Measurements from ENCODE around the gene EYA2. TPM values are rescaled to one million over a fixed set of nuclear protein-coding genes. Genes with fewer than 3 reads are reported as not detected.

EYA2 gene
- total and polyA plus RNA-seq, 4 donors = 1.2 to 10.9 (median 6.7) TPM

GRCh38 chr20:47066484-47067270 is 172.0 kb downstream of the EYA2 start:
- no peak for ATAC-seq (ENCODE audit: low FRiP score)
- no peak for DNase-seq
- Histone ChIP-seq H3K4me3 (ENCODE audit: low read length in 2 of 2) (no peak overlapping the region), H3K9me3 (ENCODE audit: control insufficient read depth, low read length) (peaks cover 4% of the 10 kb centered on the region), H3K36me3 (ENCODE audit: control insufficient read depth in 1 of 2, insufficient read depth in 2 of 2, low read length in 1 of 2) (no peaks in the 10 kb centered on the region), H3K27ac (ENCODE audit: low read depth in 1 of 2, low read length in 2 of 2) (no peak overlapping the region), H3K4me1 (ENCODE audit: control insufficient read depth in 1 of 2, insufficient read depth in 2 of 2, low read length in 2 of 2) (no peaks in the 10 kb centered on the region), H3K27me3 (ENCODE audit: control insufficient read depth in 1 of 2, insufficient read depth in 2 of 2, low read length in 1 of 2) (no peaks in the 10 kb centered on the region)
- WGBS, 2 donors = 15 to 21% methylated on average over 4 of the region's 4 CpGs
- intact Hi-C loops (cut with DNase I) = no loop called here

DNA sequence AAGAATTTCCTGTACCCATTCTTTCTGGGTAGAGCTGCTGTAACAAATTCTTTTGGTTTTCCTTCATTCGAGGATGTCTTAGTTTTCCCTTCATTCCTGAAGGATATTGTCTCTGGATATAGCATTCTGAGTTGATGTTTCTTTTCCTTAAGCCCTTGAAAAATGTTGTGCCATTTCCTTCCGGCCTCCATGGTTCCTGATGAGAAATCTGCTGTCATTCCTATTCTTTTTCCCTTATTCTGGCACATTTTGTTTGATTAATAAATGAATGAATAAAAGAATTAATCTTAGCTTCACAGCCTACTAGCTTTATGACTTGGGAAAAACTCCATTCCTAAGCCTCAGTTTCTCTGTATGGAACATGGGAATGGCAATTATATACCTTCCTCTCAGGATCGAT is 173.1 kb downstream of the EYA2 start:
- Histone ChIP-seq H3K4me3 (ENCODE audit: low read length in 2 of 2) (no peak overlapping the region), H3K36me3 (ENCODE audit: control insufficient read depth in 1 of 2, insufficient read depth in 2 of 2, low read length in 1 of 2) (no peaks in the 10 kb centered on the region), H3K9me3 (ENCODE audit: control insufficient read depth, low read length) (peaks cover 4% of the 10 kb centered on the region), H3K4me1 (ENCODE audit: control insufficient read depth in 1 of 2, insufficient read depth in 2 of 2, low read length in 2 of 2) (no peaks in the 10 kb centered on the region), H3K27ac (ENCODE audit: low read depth in 1 of 2, low read length in 2 of 2) (no peak overlapping the region), H3K27me3 (ENCODE audit: control insufficient read depth in 1 of 2, insufficient read depth in 2 of 2, low read length in 1 of 2) (no peaks in the 10 kb centered on the region)
- 92 to 94% methylated on average over 3 of the region's 3 CpGs for WGBS, 2 donors
- ATAC-seq (ENCODE audit: low FRiP score) (no peak), DNase-seq (no peak)
- intact Hi-C loops (cut with DNase I) = no loop called here

DNA sequence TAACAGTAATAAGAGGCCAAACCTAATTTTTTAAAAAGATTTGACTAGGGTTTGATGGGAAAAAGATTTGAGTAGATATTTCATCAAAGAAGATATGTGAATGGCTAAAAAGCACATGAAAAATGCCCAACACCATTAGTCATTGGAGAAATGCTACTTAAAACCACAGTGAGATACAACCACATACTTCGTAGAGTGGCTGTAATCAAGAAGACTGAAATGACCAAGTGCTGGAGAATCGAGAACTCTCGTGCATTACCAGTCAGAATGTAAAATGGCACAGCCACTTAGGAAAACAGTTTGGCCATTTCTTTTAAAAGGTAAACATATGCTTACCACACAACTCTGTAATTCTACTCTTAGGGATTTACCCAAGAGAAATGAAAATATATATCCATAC is 175.5 kb downstream of the EYA2 start:
- intact Hi-C loops (cut with DNase I) = no loop called here
- WGBS, 2 donors = 85 to 87% methylated on average over 3 of the region's 3 CpGs
- DNase-seq = no peak

DNA sequence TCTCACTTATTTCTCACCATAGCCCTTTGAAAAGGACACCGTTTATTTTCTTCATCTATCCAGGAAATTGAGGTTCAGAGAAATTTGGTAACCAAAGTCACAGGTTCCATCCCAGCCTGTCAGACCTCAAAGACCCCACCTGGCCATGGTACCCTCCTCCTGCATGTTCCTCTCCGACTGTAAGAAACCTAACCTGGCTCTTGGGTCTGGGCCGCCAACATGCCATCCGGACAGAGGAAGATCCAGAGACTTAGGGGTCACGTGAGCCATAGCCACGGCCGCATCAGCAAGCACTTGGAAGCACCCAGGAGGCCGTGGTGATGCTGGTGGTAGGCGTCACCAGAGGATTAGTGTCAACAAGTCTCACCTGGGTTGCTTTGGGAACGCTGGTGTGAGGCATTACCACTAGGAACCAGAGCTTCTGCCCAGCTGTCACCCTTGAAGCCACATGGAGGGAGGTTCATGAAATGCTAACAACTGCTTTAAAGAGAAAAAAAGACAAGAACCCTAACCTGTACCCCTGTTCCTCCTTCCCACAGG is 177.1 kb downstream of the EYA2 start:
- DNase-seq = no peak
- H3K4me1 ChIP-seq (ENCODE audit: control insufficient read depth in 1 of 2, insufficient read depth in 2 of 2, low read length in 2 of 2) = no peaks in the 10 kb centered on the region
- 87 to 91% methylated on average over 10 of the region's 10 CpGs for WGBS, 2 donors
- H3K27ac ChIP-seq (ENCODE audit: low read depth in 1 of 2, low read length in 2 of 2) = no peak overlapping the region
- intact Hi-C loops (cut with DNase I) = no loop called here
- no peak overlapping the region for H3K4me3 ChIP-seq (ENCODE audit: low read length in 2 of 2)
- H3K36me3 ChIP-seq (ENCODE audit: control insufficient read depth in 1 of 2, insufficient read depth in 2 of 2, low read length in 1 of 2) = no peaks in the 10 kb centered on the region
- H3K27me3 ChIP-seq (ENCODE audit: control insufficient read depth in 1 of 2, insufficient read depth in 2 of 2, low read length in 1 of 2) = no peaks in the 10 kb centered on the region
- H3K9me3 ChIP-seq (ENCODE audit: control insufficient read depth, low read length) = peaks cover 4% of the 10 kb centered on the region
- ATAC-seq (ENCODE audit: low FRiP score) = no peak

More for the DNA sequence above, 175.5 kb downstream of the EYA2 start:
- no peaks in the 10 kb centered on the region for H3K36me3 ChIP-seq (ENCODE audit: control insufficient read depth in 1 of 2, insufficient read depth in 2 of 2, low read length in 1 of 2)
- ATAC-seq (ENCODE audit: low FRiP score) = no peak
- H3K27ac ChIP-seq (ENCODE audit: low read depth in 1 of 2, low read length in 2 of 2) = no peak overlapping the region
- H3K4me3 ChIP-seq (ENCODE audit: low read length in 2 of 2) = no peak overlapping the region
- peaks cover 4% of the 10 kb centered on the region for H3K9me3 ChIP-seq (ENCODE audit: control insufficient read depth, low read length)
- no peaks in the 10 kb centered on the region for H3K4me1 ChIP-seq (ENCODE audit: control insufficient read depth in 1 of 2, insufficient read depth in 2 of 2, low read length in 2 of 2)
- no peaks in the 10 kb centered on the region for H3K27me3 ChIP-seq (ENCODE audit: control insufficient read depth in 1 of 2, insufficient read depth in 2 of 2, low read length in 1 of 2)

- no peak overlapping the region for H3K4me3 ChIP-seq (ENCODE audit: low read length in 2 of 2)
- WGBS, 2 donors = 94% methylated on average over 16 of the region's 16 CpGs
- H3K27ac ChIP-seq (ENCODE audit: low read depth in 1 of 2, low read length in 2 of 2) = no peak overlapping the region
- no peaks in the 10 kb centered on the region for H3K36me3 ChIP-seq (ENCODE audit: control insufficient read depth in 1 of 2, insufficient read depth in 2 of 2, low read length in 1 of 2)
- ATAC-seq (ENCODE audit: low FRiP score) (peak; percentile 48), DNase-seq (no peak)
- peaks cover 2% of the 10 kb centered on the region for H3K9me3 ChIP-seq (ENCODE audit: control insufficient read depth, low read length)
- intact Hi-C loops (cut with DNase I) = no loop called here
- H3K27me3 ChIP-seq (ENCODE audit: control insufficient read depth in 1 of 2, insufficient read depth in 2 of 2, low read length in 1 of 2) = no peaks in the 10 kb centered on the region
- no peaks in the 10 kb centered on the region for H3K4me1 ChIP-seq (ENCODE audit: control insufficient read depth in 1 of 2, insufficient read depth in 2 of 2, low read length in 2 of 2)
These were observed 179.3 kb downstream of the EYA2 start for GRCh38 chr20:47073766-47074475.

GRCh38 chr20:47075263-47075662 is 180.6 kb downstream of the EYA2 start:
- intact Hi-C loops (cut with DNase I) = no loop called here
- H3K9me3 ChIP-seq (ENCODE audit: control insufficient read depth, low read length) = peaks cover 2% of the 10 kb centered on the region
- no peak overlapping the region for H3K4me3 ChIP-seq (ENCODE audit: low read length in 2 of 2)
- DNase-seq (no peak), ATAC-seq (ENCODE audit: low FRiP score) (no peak)
- WGBS, 2 donors = 65 to 74% methylated on average over 3 of the region's 3 CpGs
- H3K36me3 ChIP-seq (ENCODE audit: control insufficient read depth in 1 of 2, insufficient read depth in 2 of 2, low read length in 1 of 2) = no peaks in the 10 kb centered on the region
- no peaks in the 10 kb centered on the region for H3K27me3 ChIP-seq (ENCODE audit: control insufficient read depth in 1 of 2, insufficient read depth in 2 of 2, low read length in 1 of 2)
- H3K27ac ChIP-seq (ENCODE audit: low read depth in 1 of 2, low read length in 2 of 2) = no peak overlapping the region
- no peaks in the 10 kb centered on the region for H3K4me1 ChIP-seq (ENCODE audit: control insufficient read depth in 1 of 2, insufficient read depth in 2 of 2, low read length in 2 of 2)

DNA sequence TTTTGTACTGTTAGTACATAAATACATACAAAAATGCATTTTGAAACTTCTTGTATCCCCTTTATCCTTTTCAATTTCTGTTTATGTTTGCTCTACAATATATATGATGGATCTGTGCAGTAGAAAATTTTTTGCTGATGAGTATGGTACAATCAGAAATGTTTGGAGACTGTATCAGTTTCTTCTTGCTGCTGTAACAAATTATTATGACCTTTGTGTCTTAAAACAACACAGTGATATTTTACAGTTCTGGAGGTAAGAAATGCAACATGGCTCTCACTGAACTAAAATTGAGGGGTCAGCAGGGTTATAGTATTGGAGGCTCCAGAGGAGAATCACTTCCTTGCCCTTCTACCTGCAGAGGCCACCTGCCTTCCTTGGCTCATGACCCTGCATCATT is 184.4 kb downstream of the EYA2 start:
- Histone ChIP-seq H3K4me3 (ENCODE audit: low read length in 2 of 2) (no peak overlapping the region), H3K27ac (ENCODE audit: low read depth in 1 of 2, low read length in 2 of 2) (no peak overlapping the region), H3K36me3 (ENCODE audit: control insufficient read depth in 1 of 2, insufficient read depth in 2 of 2, low read length in 1 of 2) (no peaks in the 10 kb centered on the region), H3K27me3 (ENCODE audit: control insufficient read depth in 1 of 2, insufficient read depth in 2 of 2, low read length in 1 of 2) (no peaks in the 10 kb centered on the region), H3K9me3 (ENCODE audit: control insufficient read depth, low read length) (peaks cover 2% of the 10 kb centered on the region), H3K4me1 (ENCODE audit: control insufficient read depth in 1 of 2, insufficient read depth in 2 of 2, low read length in 2 of 2) (no peaks in the 10 kb centered on the region)
- no peak for DNase-seq
- no peak for ATAC-seq (ENCODE audit: low FRiP score)
- intact Hi-C loops (cut with DNase I) = no loop called here

GRCh38 chr20:47080365-47080764 is 185.7 kb downstream of the EYA2 start:
- no peaks in the 10 kb centered on the region for H3K27me3 ChIP-seq (ENCODE audit: control insufficient read depth in 1 of 2, insufficient read depth in 2 of 2, low read length in 1 of 2)

GRCh38 chr20:47086316-47086715 is 191.7 kb downstream of the EYA2 start:
- H3K27ac ChIP-seq (ENCODE audit: low read depth in 1 of 2, low read length in 2 of 2) = no peak overlapping the region
- no peaks in the 10 kb centered on the region for H3K27me3 ChIP-seq (ENCODE audit: control insufficient read depth in 1 of 2, insufficient read depth in 2 of 2, low read length in 1 of 2)
- no peaks in the 10 kb centered on the region for H3K9me3 ChIP-seq (ENCODE audit: control insufficient read depth, low read length)
- no peaks in the 10 kb centered on the region for H3K4me1 ChIP-seq (ENCODE audit: control insufficient read depth in 1 of 2, insufficient read depth in 2 of 2, low read length in 2 of 2)
- no peaks in the 10 kb centered on the region for H3K36me3 ChIP-seq (ENCODE audit: control insufficient read depth in 1 of 2, insufficient read depth in 2 of 2, low read length in 1 of 2)
- ATAC-seq (ENCODE audit: low FRiP score) (no peak), DNase-seq (no peak)
- no peak overlapping the region for H3K4me3 ChIP-seq (ENCODE audit: low read length in 2 of 2)
- intact Hi-C loops (cut with DNase I) = no loop called here
- 74 to 76% methylated on average over 6 of the region's 6 CpGs for WGBS, 2 donors

More at GRCh38 chr20:47080365-47080764, 185.7 kb downstream of the EYA2 start:
- Histone ChIP-seq H3K36me3 (ENCODE audit: control insufficient read depth in 1 of 2, insufficient read depth in 2 of 2, low read length in 1 of 2) (no peaks in the 10 kb centered on the region), H3K4me3 (ENCODE audit: low read length in 2 of 2) (no peak overlapping the region), H3K27ac (ENCODE audit: low read depth in 1 of 2, low read length in 2 of 2) (no peak overlapping the region), H3K9me3 (ENCODE audit: control insufficient read depth, low read length) (peaks cover 2% of the 10 kb centered on the region), H3K4me1 (ENCODE audit: control insufficient read depth in 1 of 2, insufficient read depth in 2 of 2, low read length in 2 of 2) (no peaks in the 10 kb centered on the region)
- no peak for ATAC-seq (ENCODE audit: low FRiP score)
- 63% methylated on average over 1 of the region's 1 CpG for WGBS, 2 donors
- intact Hi-C loops (cut with DNase I) = no loop called here
- no peak for DNase-seq

Measured in aorta (tissue), 5 donors.